Ovary (tissue), 3 donors: ENCODE measurements around the gene PPME1.

Experiments used
- EP300 ChIP-seq: sonication (generic); formaldehyde crosslinking; IDR thresholded peaks from one replicate; pipeline ENCODE4 v1.6.1; 2017; ENCODE audit warnings: antibody characterized with exemption
- POLR2A ChIP-seq: fragments of 450-650 bp; IDR thresholded peaks from one replicate; pipeline ENCODE4 v1.6.1; 2017; ENCODE audit warnings: antibody characterized with exemption, mild to moderate bottlenecking, moderate library complexity
- TF ChIP-seq, protein P1 (sequence below), 3 donors: fragments of 450-650 bp in 2 of 3; fragments of 200-600 bp in 1 of 3; IDR thresholded peaks; one replicate each; pipeline versions ENCODE4 v1.5.1 to v1.8.0; 2016 to 2022; ENCODE audit warnings: antibody characterized with exemption in 3 of 3, mild to moderate bottlenecking in 1 of 3
- donor health status: DM: no; HTN: no; CAD: no.

DNA sequence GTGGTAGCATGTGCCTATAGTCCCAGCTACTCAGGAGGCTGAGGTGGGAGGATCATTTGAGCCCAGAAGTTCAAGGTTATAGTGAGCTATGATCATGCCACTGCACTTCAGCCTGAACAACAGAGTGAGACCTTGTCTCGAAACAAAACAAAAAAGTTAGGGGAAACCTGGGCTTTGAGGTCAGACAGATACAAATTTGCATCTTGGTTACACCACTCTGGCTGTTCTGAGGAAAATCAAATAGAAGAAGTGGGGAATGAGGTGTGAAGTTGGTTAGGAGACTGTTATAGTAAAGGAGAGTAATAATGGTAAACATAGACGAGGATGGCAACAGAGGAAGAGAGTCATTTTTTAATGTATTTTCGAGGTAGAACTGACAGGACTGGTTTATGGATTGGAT, 62.6 kb downstream of the PPME1 start:
- TF ChIP-seq, protein P1, sequence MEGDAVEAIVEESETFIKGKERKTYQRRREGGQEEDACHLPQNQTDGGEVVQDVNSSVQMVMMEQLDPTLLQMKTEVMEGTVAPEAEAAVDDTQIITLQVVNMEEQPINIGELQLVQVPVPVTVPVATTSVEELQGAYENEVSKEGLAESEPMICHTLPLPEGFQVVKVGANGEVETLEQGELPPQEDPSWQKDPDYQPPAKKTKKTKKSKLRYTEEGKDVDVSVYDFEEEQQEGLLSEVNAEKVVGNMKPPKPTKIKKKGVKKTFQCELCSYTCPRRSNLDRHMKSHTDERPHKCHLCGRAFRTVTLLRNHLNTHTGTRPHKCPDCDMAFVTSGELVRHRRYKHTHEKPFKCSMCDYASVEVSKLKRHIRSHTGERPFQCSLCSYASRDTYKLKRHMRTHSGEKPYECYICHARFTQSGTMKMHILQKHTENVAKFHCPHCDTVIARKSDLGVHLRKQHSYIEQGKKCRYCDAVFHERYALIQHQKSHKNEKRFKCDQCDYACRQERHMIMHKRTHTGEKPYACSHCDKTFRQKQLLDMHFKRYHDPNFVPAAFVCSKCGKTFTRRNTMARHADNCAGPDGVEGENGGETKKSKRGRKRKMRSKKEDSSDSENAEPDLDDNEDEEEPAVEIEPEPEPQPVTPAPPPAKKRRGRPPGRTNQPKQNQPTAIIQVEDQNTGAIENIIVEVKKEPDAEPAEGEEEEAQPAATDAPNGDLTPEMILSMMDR (IDR thresholded peaks at IDR 0.05): no peak
- TF ChIP-seq POLR2A (no peak), EP300 (no peak)
